Endothelial cell of umbilical vein (primary cell): Measurements from ENCODE around the gene BIN1. TPM values are rescaled to one million over a fixed set of nuclear protein-coding genes. Genes with fewer than 3 reads are reported as not detected.

ENCODE experiments used
- BruUV-seq: library from RNA; stranded (reverse); fragments of 400-500 nt; replicated peaks from 2 replicates; lab custom pipeline; 2021; lab: Mats Ljungman, UMichigan
- CTCF ChIA-PET: fragments of 300-600, 350-600 bp; sonication (Branson Sonifier 250); formaldehyde crosslinking; loops from one replicate; lab custom pipeline; 2021; ENCODE audit warnings: antibody characterized with exemption, inconsistent platforms; lab: Charles Lee
- POLR2A ChIA-PET: fragments of 300-600, 350-600 bp; sonication (Branson Sonifier 250); formaldehyde crosslinking; loops from one replicate; lab custom pipeline; 2021; ENCODE audit warnings: antibody characterized with exemption, inconsistent platforms; lab: Charles Lee
- DNase-seq: peaks from one replicate; pipeline ENCODE4 v3.0.0-alpha.2; 2011; ENCODE audit warnings: low read depth, low spot score
- FAIRE-seq: peaks from 2 replicates; lab custom pipeline; 2011; peaks lifted over from hg19 to GRCh38; lab: Jason Lieb, UNC
- H2AFZ ChIP-seq: 2 replicates; pipeline ENCODE4 v1.6.0; 2012; ENCODE audit warnings: low read depth, low read length, control low read depth, inconsistent platforms
- H3K27ac ChIP-seq: 2 replicates; pipeline ENCODE4 v1.5.1; 2011; ENCODE audit warnings: low read depth, mild to moderate bottlenecking, control low read depth, low read length, moderate library complexity; ENCODE audit not compliant: insufficient read depth
- H3K27me3 ChIP-seq, 2 experiments: 2 replicates each; pipeline versions ENCODE4 v1.6.0 to v1.6.1; 2011; ENCODE audit warnings: low read length in 2 of 2, mixed read lengths in 1 of 2; ENCODE audit not compliant: control insufficient read depth in 2 of 2, insufficient read depth in 2 of 2
- H3K36me3 ChIP-seq, 2 experiments: 2 replicates in 1 of 2; 3 replicates in 1 of 2; pipeline ENCODE4 v1.5.1; 2011; ENCODE audit warnings: low read length in 2 of 2, mild to moderate bottlenecking in 1 of 2, moderate library complexity in 1 of 2; ENCODE audit not compliant: control insufficient read depth in 2 of 2, insufficient read depth in 2 of 2; ENCODE audit errors: extremely low read depth in 1 of 2
- H3K4me1 ChIP-seq: 3 replicates; pipeline ENCODE4 v1.5.1; 2011; ENCODE audit warnings: mild to moderate bottlenecking, low read length; ENCODE audit not compliant: control insufficient read depth, insufficient read depth; ENCODE audit errors: extremely low read depth
- H3K4me2 ChIP-seq: 2 replicates; pipeline ENCODE4 v1.6.1; 2011; ENCODE audit warnings: low read length, control low read depth, mixed read lengths; ENCODE audit not compliant: insufficient read depth
- H3K4me3 ChIP-seq, 3 experiments: fragments of 200-600 bp in 1 of 3; sonication (generic), shearing (Covaris generic) in 1 of 3; replicated peaks in 1 of 3; 2 replicates each; pipeline ENCODE4 v1.5.1; 2011 to 2016; ENCODE audit warnings: control low read depth in 3 of 3, low read length in 3 of 3, mild to moderate bottlenecking in 2 of 3, inconsistent platforms in 1 of 3, low read depth in 1 of 3, moderate library complexity in 1 of 3; ENCODE audit not compliant: insufficient read depth in 1 of 3
- H3K79me2 ChIP-seq: 2 replicates; pipeline ENCODE4 v1.6.0; 2012; ENCODE audit warnings: low read length, inconsistent platforms; ENCODE audit not compliant: control insufficient read depth, insufficient read depth
- H3K9ac ChIP-seq: replicated peaks from 2 replicates; pipeline ENCODE3; 2011; ENCODE audit warnings: low read length, control low read depth; ENCODE audit not compliant: insufficient read depth; ENCODE audit errors: extremely low read depth
- H3K9me1 ChIP-seq: replicated peaks from 3 replicates; pipeline ENCODE4 v1.6.0; 2011; ENCODE audit warnings: mild to moderate bottlenecking, low read length; ENCODE audit not compliant: control insufficient read depth, insufficient read depth; ENCODE audit errors: extremely low read depth
- H3K9me3 ChIP-seq: replicated peaks from 2 replicates; pipeline ENCODE4 v1.5.1; 2012; ENCODE audit warnings: low read length, inconsistent platforms; ENCODE audit not compliant: control insufficient read depth, insufficient read depth
- H4K20me1 ChIP-seq: replicated peaks from 2 replicates; pipeline ENCODE3; 2011; ENCODE audit warnings: mild to moderate bottlenecking, low read length; ENCODE audit not compliant: control insufficient read depth, insufficient read depth; ENCODE audit errors: extremely low read depth
- FOS ChIP-seq: IDR thresholded peaks from 2 replicates; pipeline ENCODE4 v1.6.1; 2011; ENCODE audit warnings: mild to moderate bottlenecking, low read length, moderate library complexity, borderline replicate concordance; ENCODE audit not compliant: insufficient read depth
- dilution Hi-C: fragments of 300-500 bp; cut with MboI; formaldehyde crosslinking; loops from one replicate; pipeline ENCODE4 v1.15.0; 2019; ENCODE audit warnings: low sequenced_read_pairs; ENCODE audit not compliant: extremely low pct_ligation_motif_present
- intact Hi-C: fragments of 100-400 bp; cut with micrococcal nuclease; formaldehyde crosslinking; loops from one replicate; pipeline ENCODE4 v1.10.0; 2022
- polyA plus RNA-seq, 4 experiments: library from polyadenylated mRNA; depleted of rRNA in 3 of 4; stranded (reverse) in 3 of 4; unstranded in 1 of 4; fragments of >200 nt; gene quantifications; 2 replicates each; pipeline versions ENCODE4 v1.2.1 to v1.2.3, GENCODE V29; 2011 to 2012; ENCODE audit warnings: missing spikeins in 1 of 4
- total RNA-seq: library from RNA; stranded (reverse); gene quantifications from 2 replicates; pipeline ENCODE4 v1.2.3, GENCODE V29; 2021
- TF ChIP-seq, protein P1 (sequence below), 2 donors: IDR thresholded peaks; 1 replicate in 1 of 2; 2 replicates in 1 of 2; pipeline ENCODE4 v1.5.1; 2011; ENCODE audit warnings: low read length in 2 of 2, mild to moderate bottlenecking in 2 of 2, moderate library complexity in 2 of 2, control low read depth in 1 of 2, inconsistent platforms in 1 of 2, low read depth in 1 of 2; ENCODE audit not compliant: insufficient read depth in 1 of 2; ENCODE audit errors: extremely low read depth in 1 of 2

BIN1 gene
- total and polyA plus RNA-seq, 2 donors (not counting 3 experiments of a cell fraction or from before 2014, with no cell fraction given): 26.3 to 36.9 TPM

DNA sequence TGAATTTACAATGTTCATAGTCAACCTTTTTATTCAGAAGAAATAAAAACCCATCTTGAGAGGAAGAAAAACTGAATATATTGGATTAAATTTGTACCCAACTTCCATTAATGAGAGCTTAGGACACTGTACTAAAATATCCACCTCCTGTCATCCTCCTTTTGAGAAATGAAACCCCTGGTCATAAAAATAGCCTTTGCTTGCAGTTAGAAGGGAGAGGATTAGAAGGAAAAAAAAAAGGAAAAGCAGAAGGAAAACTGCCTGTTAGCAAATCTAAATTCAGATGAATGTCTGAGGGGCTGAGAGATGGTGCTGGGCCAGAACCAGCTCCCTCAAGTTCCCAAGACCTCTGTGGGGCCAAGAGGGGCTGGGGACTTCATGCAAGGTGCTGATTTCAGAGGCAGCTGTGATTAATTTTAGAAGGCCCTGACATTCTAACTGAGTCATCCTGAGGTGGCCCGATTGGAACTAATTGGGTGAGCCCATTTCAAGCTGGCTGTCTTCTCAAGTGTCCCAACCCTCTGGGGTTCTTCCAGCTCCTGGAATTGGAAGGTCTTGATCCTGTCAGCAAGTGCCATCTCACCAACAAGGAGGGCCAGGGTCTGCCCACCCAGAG is 38.4 kb upstream of the BIN1 start:
- Histone ChIP-seq H3K9me3 (no peaks in the 10 kb centered on the region), H3K9me1 (no peaks in the 10 kb centered on the region), H4K20me1 (no peaks in the 10 kb centered on the region), H3K79me2 (no peaks in the 10 kb centered on the region), H3K27ac (peak overlapping the region; percentile 9), H3K4me1 (peaks cover 24% of the 10 kb centered on the region), H3K27me3 (peaks cover 0 to 4% of the 10 kb centered on the region in 2 experiments), H3K36me3 (no peaks in the 10 kb centered on the region), H3K9ac (no peak overlapping the region), H3K4me3 (no peak overlapping the region), H2AFZ (peak overlapping the region; percentile 24), H3K4me2 (peak overlapping the region; percentile 4)
- POLR2A ChIA-PET: no interaction called here
- CTCF ChIA-PET: interaction anchor here (0.6 to 3.7 kb wide), 8 partner anchors 8 to 77 kb away, joined by 3 to 18 read pairs (median 4); partner anchors contain the start of gene BIN1
- no TSS peak for BruUV-seq
- intact Hi-C loops (loop anchor here (2.0 kb wide), 1 partner anchor 39 kb away; the partner anchor contains the start of gene BIN1), dilution Hi-C loops (no loop called here)
- TF ChIP-seq FOS: peak; percentile 38
- TF ChIP-seq, protein P1, sequence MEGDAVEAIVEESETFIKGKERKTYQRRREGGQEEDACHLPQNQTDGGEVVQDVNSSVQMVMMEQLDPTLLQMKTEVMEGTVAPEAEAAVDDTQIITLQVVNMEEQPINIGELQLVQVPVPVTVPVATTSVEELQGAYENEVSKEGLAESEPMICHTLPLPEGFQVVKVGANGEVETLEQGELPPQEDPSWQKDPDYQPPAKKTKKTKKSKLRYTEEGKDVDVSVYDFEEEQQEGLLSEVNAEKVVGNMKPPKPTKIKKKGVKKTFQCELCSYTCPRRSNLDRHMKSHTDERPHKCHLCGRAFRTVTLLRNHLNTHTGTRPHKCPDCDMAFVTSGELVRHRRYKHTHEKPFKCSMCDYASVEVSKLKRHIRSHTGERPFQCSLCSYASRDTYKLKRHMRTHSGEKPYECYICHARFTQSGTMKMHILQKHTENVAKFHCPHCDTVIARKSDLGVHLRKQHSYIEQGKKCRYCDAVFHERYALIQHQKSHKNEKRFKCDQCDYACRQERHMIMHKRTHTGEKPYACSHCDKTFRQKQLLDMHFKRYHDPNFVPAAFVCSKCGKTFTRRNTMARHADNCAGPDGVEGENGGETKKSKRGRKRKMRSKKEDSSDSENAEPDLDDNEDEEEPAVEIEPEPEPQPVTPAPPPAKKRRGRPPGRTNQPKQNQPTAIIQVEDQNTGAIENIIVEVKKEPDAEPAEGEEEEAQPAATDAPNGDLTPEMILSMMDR (IDR thresholded peaks at IDR 0.05; ENCODE audit: extremely low read depth in 1 of 2, insufficient read depth in 1 of 2, low read depth in 1 of 2, low read length in 2 of 2): no peak
- peak; percentile 21 for FAIRE-seq
- DNase-seq: peak; percentile 31
